NOMO-1 treated with dmso at 0.1 percent for 144 hours (cell line): ENCODE data around the gene PMS2.
"Not testable (repeated sequence)": the region's sequence is repeated elsewhere in the genome, so short reads cannot be mapped to it uniquely, and the experiment has no call there.

Experiments
- DNase-seq: peaks from one replicate; lab custom pipeline; 2025; ENCODE audit not compliant: unreplicated experiment; lab: John Stamatoyannopoulos, UW

The PMS2 gene

GRCh38 chr7:6020371-6021286, 11.8 kb upstream of the PMS2 start:
- no peak for DNase-seq

- no peak for DNase-seq
Measured at GRCh38 chr7:6016653-6016966, 7.8 kb upstream of the PMS2 start.

- DNase-seq: no peak
Measured at GRCh38 chr7:6015917-6016652, 7.2 kb upstream of the PMS2 start.

GRCh38 chr7:6012355-6013104, 3.7 kb upstream of the PMS2 start:
- DNase-seq: no peak

GRCh38 chr7:6011541-6011940, 2.7 kb upstream of the PMS2 start:
- no peak for DNase-seq

- DNase-seq: not testable (repeated sequence)
Measured at GRCh38 chr7:6010370-6010769, 1.5 kb upstream of the PMS2 start.

- DNase-seq: not testable (repeated sequence)
Measured at GRCh38 chr7:6007835-6008590, 836 bp downstream of the PMS2 start.

GRCh38 chr7:6007386-6007785, 1.5 kb downstream of the PMS2 start:
- no peak for DNase-seq

GRCh38 chr7:5997210-5997808, 11.5 kb downstream of the PMS2 start:
- DNase-seq: peak; percentile 23

GRCh38 chr7:5987061-5987460, 21.8 kb downstream of the PMS2 start:
- DNase-seq: not testable (repeated sequence)

- DNase-seq: not testable (repeated sequence)
Measured at GRCh38 chr7:5979680-5980314, 29.1 kb downstream of the PMS2 start.

- DNase-seq: not testable (repeated sequence)
Measured at GRCh38 chr7:5973580-5973979, 35.3 kb downstream of the PMS2 start.

- not testable (repeated sequence) for DNase-seq
Measured at GRCh38 chr7:5970347-5970911, 38.4 kb downstream of the PMS2 start, which contains the start of gene RSPH10B. Gene RSPH10B (minus strand): TSS chr7:5970689. CDS start chr7:5967116, 3,573 bp downstream.

- not testable (repeated sequence) for DNase-seq
Measured at GRCh38 chr7:5963810-5964209, 45.0 kb downstream of the PMS2 start.

- not testable (repeated sequence) for DNase-seq
Measured at GRCh38 chr7:5963205-5963604, 45.6 kb downstream of the PMS2 start.

GRCh38 chr7:5934945-5935450, 73.9 kb downstream of the PMS2 start:
- not testable (repeated sequence) for DNase-seq

GRCh38 chr7:5931905-5932644, 76.8 kb downstream of the PMS2 start:
- not testable (repeated sequence) for DNase-seq

- not testable (repeated sequence) for DNase-seq
Measured at GRCh38 chr7:5931250-5931649, 77.6 kb downstream of the PMS2 start.
